A549 (cell line): Measurements from ENCODE around the gene DPEP1. TPM values are rescaled to one million over a fixed set of nuclear protein-coding genes. Genes with fewer than 3 reads are reported as not detected.
"Not testable (repeated sequence)": the region's sequence is repeated elsewhere in the genome, so short reads cannot be mapped to it uniquely, and the experiment has no call there.

Experiments
- ATAC-seq, 2 experiments: fragments of 200-7000 bp in 1 of 2; fragments of >200 bp in 1 of 2; cut with Nextera tagmentation in 1 of 2; cut with Tn5 transposase in 1 of 2; 3 replicates each; pipeline versions ENCODE4 v1.8.0 to v1.9.1; 2018 to 2020; ENCODE audit warnings: mild to moderate bottlenecking in 1 of 2, moderate library complexity in 1 of 2
- CTCF ChIA-PET: fragments of 300-600 bp; sonication (Branson Sonifier 250); formaldehyde crosslinking; extraction: SDS; loops from one replicate; lab custom pipeline; 2021; ENCODE audit warnings: antibody characterized with exemption, inconsistent platforms; lab: Yijun Ruan, JAX
- POLR2A ChIA-PET: fragments of 350-600 bp; formaldehyde crosslinking; extraction: SDS; loops from one replicate; lab custom pipeline; 2021; ENCODE audit warnings: antibody characterized with exemption, inconsistent platforms; lab: Yijun Ruan, JAX
- DNase-seq, 2 experiments: peaks; one replicate each; pipeline versions ENCODE4 v3.0.0 to v3.0.0-alpha.2; 2011 to 2016; ENCODE audit warnings: low read depth in 1 of 2, low spot score in 1 of 2
- FAIRE-seq: peaks from 2 replicates; lab custom pipeline; 2011; peaks lifted over from hg19 to GRCh38; lab: Jason Lieb, UNC
- H3K27ac ChIP-seq, 2 experiments: fragments of >200 bp; sonication (Bioruptor Twin); formaldehyde crosslinking; 3 replicates each; pipeline ENCODE4 v1.5.1; 2016 to 2017
- H3K4me1 ChIP-seq: fragments of >200 bp; sonication (Bioruptor Twin); formaldehyde crosslinking; 3 replicates; pipeline ENCODE4 v1.6.1; 2016
- H3K4me2 ChIP-seq: fragments of >200 bp; sonication (Bioruptor Twin); formaldehyde crosslinking; 3 replicates; pipeline ENCODE4 v1.6.1; 2016
- H3K4me3 ChIP-seq: fragments of >200 bp; sonication (Bioruptor Twin); formaldehyde crosslinking; 3 replicates; pipeline ENCODE4 v1.5.1; 2016
- H3K9me3 ChIP-seq: fragments of >200 bp; sonication (Bioruptor Twin); formaldehyde crosslinking; 3 replicates; pipeline ENCODE4 v1.6.1; 2016
- BHLHE40 ChIP-seq: IDR thresholded peaks from 2 replicates; pipeline ENCODE4 v1.6.1; 2012; ENCODE audit warnings: low read depth, low read length, inconsistent platforms
- CBX8 ChIP-seq: fragments of 200-600 bp; sonication (generic); IDR thresholded peaks from 2 replicates; pipeline ENCODE4 v1.6.1; 2016
- ESRRA ChIP-seq: fragments of 150-350 bp; IDR thresholded peaks from 2 replicates; pipeline ENCODE4 v1.6.1; 2014; ENCODE audit warnings: mild to moderate bottlenecking, low read length, borderline replicate concordance
- GATA3 ChIP-seq: IDR thresholded peaks from 2 replicates; pipeline ENCODE4 v1.6.1; 2012; ENCODE audit warnings: borderline replicate concordance
- HEYL ChIP-seq: fragments of 250-450 bp; sonication (Bioruptor Pico); IDR thresholded peaks from 2 replicates; pipeline ENCODE4 v1.8.0; 2021; ENCODE audit warnings: mild to moderate bottlenecking, moderate library complexity
- MAZ ChIP-seq: fragments of 150-350 bp; IDR thresholded peaks from 2 replicates; pipeline ENCODE4 v1.6.1; 2014; ENCODE audit warnings: antibody characterized with exemption, low read depth, low read length, borderline replicate concordance
- MYC ChIP-seq: IDR thresholded peaks from 2 replicates; pipeline ENCODE4 v1.6.1; 2012; ENCODE audit warnings: mild to moderate bottlenecking, inconsistent platforms, low read length, improper control_type of control experiment, borderline replicate concordance
- NFE2L2 ChIP-seq: fragments of 150-350 bp; conservative IDR thresholded peaks from 2 replicates; pipeline ENCODE4 v1.6.1; 2014; ENCODE audit warnings: low read length
- NPAS2 ChIP-seq: fragments of 250-450 bp; sonication (Bioruptor Pico); IDR thresholded peaks from 2 replicates; pipeline ENCODE4 v1.8.0; 2022; ENCODE audit warnings: mild to moderate bottlenecking, moderate library complexity, borderline replicate concordance
- NR3C1 ChIP-seq: fragments of >200 bp; sonication (Bioruptor Twin); formaldehyde crosslinking; IDR thresholded peaks from 3 replicates; pipeline ENCODE4 v1.6.1; 2017
- POLR2A ChIP-seq: IDR thresholded peaks from 2 replicates; pipeline ENCODE4 v1.6.1; 2012; ENCODE audit warnings: mild to moderate bottlenecking, low read length
- POLR2AphosphoS2 ChIP-seq: conservative IDR thresholded peaks from 2 replicates; pipeline ENCODE4 v1.6.1; 2012; ENCODE audit warnings: low read length, improper control_type of control experiment, inconsistent platforms
- RARB ChIP-seq: fragments of 250-450 bp; sonication (Bioruptor Pico); IDR thresholded peaks from 2 replicates; pipeline ENCODE4 v1.8.0; 2021; ENCODE audit warnings: mild to moderate bottlenecking, moderate library complexity
- RFX5 ChIP-seq: fragments of 450-650 bp; IDR thresholded peaks from 2 replicates; pipeline ENCODE4 v1.7.1; 2014; ENCODE audit warnings: antibody characterized with exemption, mild to moderate bottlenecking, moderate library complexity
- TFCP2L1 ChIP-seq: fragments of 250-450 bp; sonication (Bioruptor Pico); IDR thresholded peaks from 2 replicates; pipeline ENCODE4 v1.5.0; 2021; ENCODE audit warnings: mild to moderate bottlenecking
- TP53 ChIP-seq: fragments of 250-450 bp; sonication (Bioruptor Pico); IDR thresholded peaks from 2 replicates; pipeline ENCODE4 v1.5.0; 2021; ENCODE audit warnings: mild to moderate bottlenecking, moderate library complexity
- ZNF302 ChIP-seq: fragments of 250-450 bp; sonication (Bioruptor Pico); IDR thresholded peaks from 2 replicates; pipeline ENCODE4 v1.9.0; 2021; ENCODE audit warnings: inconsistent platforms, mild to moderate bottlenecking, moderate library complexity
- WGBS: methylation state at CpG from one replicate; pipeline ENCODE4 v1.1.6; 2017; ENCODE audit errors: missing lambda C conversion rate; 5-methylcytosine and 5-hydroxymethylcytosine counted together
- polyA plus RNA-seq, 4 experiments: library from polyadenylated mRNA; depleted of rRNA in 3 of 4; stranded (reverse); fragments of >200 nt; fragmentation: RNase III in 1 of 4; extraction: RNeasy Plus Mini Kit Qiagen cat#74134 plus additional on column Dnase treatment in 1 of 4; gene quantifications; 2 replicates in 3 of 4; 3 replicates in 1 of 4; pipeline ENCODE4 v1.2.3, GENCODE V29; 2011 to 2017
- TF ChIP-seq, protein P1 (sequence below): fragments of 250-450 bp; sonication (Bioruptor Pico); IDR thresholded peaks from 2 replicates; pipeline ENCODE4 v1.5.0; 2020; ENCODE audit warnings: low read depth, mild to moderate bottlenecking, moderate library complexity
- TF ChIP-seq, protein P2 (sequence below): fragments of 200-600 bp; sonication (generic); IDR thresholded peaks from 2 replicates; pipeline ENCODE4 v1.6.1; 2016; ENCODE audit warnings: antibody characterized with exemption, mild to moderate bottlenecking, moderate library complexity
- TF ChIP-seq, protein P3 (sequence below): fragments of >200 bp; sonication (Bioruptor Twin); formaldehyde crosslinking; IDR thresholded peaks from 3 replicates; pipeline ENCODE4 v1.5.1; 2016
- TF ChIP-seq, protein P4 (sequence below): fragments of >200 bp; sonication (Bioruptor Twin); formaldehyde crosslinking; IDR thresholded peaks from 2 replicates; pipeline ENCODE4 v1.6.1; 2016

Gene DPEP1
- polyA plus RNA-seq, 2 of the 4 experiments (the other 2 are of a cell fraction): 1.3 to 1.5 TPM

DNA sequence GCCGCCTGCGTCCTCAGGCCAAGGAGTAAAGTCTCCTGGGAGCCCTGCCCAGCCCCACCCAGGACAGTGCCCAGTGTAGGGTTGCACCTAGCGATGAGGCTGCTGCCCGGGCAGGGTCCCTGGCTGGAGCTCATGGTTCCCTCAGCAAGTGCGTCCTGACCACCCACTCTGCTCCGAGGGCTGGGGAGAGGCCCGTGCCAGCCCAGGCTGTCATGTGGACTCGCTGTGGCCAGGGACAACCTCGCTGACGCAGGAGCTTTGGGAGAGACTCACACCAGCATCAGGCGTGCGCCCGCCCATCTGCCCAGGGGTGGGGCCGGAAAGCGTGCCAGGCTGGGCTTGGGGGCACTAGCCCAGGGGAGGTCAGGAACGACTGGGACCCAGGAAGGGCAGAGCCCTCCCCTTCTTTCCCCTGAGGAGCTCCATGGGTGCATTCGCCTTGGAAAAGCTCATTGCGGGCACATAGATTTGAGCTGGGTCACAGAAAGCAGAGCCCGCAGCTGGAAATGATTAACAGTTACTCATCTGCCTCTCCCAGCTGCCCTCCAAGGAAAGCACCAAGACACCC, 19.7 kb downstream of the DPEP1 start (continued):
- TF ChIP-seq NR3C1: no peak
- TF ChIP-seq TP53 (CRISPR knock-in tag): no peak
- TF ChIP-seq, protein P1, sequence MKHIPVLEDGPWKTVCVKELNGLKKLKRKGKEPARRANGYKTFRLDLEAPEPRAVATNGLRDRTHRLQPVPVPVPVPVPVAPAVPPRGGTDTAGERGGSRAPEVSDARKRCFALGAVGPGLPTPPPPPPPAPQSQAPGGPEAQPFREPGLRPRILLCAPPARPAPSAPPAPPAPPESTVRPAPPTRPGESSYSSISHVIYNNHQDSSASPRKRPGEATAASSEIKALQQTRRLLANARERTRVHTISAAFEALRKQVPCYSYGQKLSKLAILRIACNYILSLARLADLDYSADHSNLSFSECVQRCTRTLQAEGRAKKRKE (CRISPR knock-in tag): 0 out of 2 replicates have a peak, but pooled peaks have one; percentile 20
- TF ChIP-seq ZNF302: no peak
- TF ChIP-seq TFCP2L1 (CRISPR knock-in tag): no peak
- TF ChIP-seq RARB: no peak
- TF ChIP-seq RFX5: no peak
- peak; percentile 52; the same call in 1 of the 2 replicates for TF ChIP-seq MYC
- TF ChIP-seq, protein P2, sequence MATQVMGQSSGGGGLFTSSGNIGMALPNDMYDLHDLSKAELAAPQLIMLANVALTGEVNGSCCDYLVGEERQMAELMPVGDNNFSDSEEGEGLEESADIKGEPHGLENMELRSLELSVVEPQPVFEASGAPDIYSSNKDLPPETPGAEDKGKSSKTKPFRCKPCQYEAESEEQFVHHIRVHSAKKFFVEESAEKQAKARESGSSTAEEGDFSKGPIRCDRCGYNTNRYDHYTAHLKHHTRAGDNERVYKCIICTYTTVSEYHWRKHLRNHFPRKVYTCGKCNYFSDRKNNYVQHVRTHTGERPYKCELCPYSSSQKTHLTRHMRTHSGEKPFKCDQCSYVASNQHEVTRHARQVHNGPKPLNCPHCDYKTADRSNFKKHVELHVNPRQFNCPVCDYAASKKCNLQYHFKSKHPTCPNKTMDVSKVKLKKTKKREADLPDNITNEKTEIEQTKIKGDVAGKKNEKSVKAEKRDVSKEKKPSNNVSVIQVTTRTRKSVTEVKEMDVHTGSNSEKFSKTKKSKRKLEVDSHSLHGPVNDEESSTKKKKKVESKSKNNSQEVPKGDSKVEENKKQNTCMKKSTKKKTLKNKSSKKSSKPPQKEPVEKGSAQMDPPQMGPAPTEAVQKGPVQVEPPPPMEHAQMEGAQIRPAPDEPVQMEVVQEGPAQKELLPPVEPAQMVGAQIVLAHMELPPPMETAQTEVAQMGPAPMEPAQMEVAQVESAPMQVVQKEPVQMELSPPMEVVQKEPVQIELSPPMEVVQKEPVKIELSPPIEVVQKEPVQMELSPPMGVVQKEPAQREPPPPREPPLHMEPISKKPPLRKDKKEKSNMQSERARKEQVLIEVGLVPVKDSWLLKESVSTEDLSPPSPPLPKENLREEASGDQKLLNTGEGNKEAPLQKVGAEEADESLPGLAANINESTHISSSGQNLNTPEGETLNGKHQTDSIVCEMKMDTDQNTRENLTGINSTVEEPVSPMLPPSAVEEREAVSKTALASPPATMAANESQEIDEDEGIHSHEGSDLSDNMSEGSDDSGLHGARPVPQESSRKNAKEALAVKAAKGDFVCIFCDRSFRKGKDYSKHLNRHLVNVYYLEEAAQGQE: no peak
- no peak for TF ChIP-seq MAZ
- TF ChIP-seq, protein P3, sequence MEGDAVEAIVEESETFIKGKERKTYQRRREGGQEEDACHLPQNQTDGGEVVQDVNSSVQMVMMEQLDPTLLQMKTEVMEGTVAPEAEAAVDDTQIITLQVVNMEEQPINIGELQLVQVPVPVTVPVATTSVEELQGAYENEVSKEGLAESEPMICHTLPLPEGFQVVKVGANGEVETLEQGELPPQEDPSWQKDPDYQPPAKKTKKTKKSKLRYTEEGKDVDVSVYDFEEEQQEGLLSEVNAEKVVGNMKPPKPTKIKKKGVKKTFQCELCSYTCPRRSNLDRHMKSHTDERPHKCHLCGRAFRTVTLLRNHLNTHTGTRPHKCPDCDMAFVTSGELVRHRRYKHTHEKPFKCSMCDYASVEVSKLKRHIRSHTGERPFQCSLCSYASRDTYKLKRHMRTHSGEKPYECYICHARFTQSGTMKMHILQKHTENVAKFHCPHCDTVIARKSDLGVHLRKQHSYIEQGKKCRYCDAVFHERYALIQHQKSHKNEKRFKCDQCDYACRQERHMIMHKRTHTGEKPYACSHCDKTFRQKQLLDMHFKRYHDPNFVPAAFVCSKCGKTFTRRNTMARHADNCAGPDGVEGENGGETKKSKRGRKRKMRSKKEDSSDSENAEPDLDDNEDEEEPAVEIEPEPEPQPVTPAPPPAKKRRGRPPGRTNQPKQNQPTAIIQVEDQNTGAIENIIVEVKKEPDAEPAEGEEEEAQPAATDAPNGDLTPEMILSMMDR: no peak
- no peak for TF ChIP-seq GATA3
- TF ChIP-seq POLR2AphosphoS2: no peak
- TF ChIP-seq POLR2A: peak; percentile 54
- TF ChIP-seq, protein P4, sequence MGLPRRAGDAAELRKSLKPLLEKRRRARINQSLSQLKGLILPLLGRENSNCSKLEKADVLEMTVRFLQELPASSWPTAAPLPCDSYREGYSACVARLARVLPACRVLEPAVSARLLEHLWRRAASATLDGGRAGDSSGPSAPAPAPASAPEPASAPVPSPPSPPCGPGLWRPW: no peak
- TF ChIP-seq CBX8: no peak
- no peak for TF ChIP-seq NFE2L2
- TF ChIP-seq ESRRA: no peak
- peak; percentile 73; the same call in 1 of the 2 replicates for TF ChIP-seq BHLHE40
- no peak for TF ChIP-seq HEYL (CRISPR knock-in tag)
- TF ChIP-seq NPAS2 (CRISPR knock-in tag): no peak

DNA sequence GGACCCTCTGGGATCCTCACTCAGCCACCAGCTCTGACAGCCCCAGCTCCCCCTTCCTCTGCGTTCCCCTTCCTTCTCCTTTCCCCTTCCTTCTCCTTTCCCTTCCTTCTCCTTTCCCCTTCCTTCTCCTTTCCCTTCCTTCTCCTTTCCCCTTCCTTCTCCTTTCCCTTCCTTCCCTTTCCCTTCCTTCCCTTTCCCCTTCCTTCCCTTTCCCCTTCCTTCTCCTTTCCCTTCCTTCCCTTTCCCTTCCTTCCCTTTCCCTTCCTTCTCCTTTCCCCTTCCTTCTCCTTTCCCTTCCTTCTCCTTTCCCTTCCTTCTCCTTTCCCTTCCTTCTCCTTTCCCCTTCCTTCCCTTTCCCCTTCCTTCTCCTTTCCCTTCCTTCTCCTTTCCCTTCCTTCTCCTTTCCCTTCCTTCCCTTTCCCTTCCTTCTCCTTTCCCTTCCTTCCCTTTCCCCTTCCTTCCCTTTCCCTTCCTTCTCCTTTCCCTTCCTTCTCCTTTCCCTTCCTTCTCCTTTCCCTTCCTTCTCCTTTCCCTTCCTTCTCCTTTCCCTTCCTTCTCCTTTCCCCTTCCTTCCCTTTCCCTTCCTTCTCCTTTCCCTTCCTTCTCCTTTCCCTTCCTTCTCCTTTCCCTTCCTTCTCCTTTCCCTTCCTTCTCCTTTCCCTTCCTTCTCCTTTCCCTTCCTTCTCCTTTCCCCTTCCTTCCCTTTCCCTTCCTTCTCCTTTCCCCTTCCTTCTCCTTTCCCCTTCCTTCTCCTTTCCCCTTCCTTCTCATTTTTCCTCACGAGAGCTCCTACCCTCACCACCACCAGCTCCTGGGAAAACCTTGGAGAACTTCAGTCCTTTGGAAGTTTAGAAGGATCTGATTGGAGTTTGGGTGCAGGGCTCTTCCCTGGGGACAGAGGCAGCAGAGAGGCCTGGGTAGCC, 21.3 kb downstream of the DPEP1 start:
- H3K4me3 ChIP-seq, H3K9me3 ChIP-seq, DNase-seq, H3K4me2 ChIP-seq, POLR2A ChIA-PET, ATAC-seq, FAIRE-seq: not testable (repeated sequence)
- peak overlapping the region in 1 of 2 experiments; percentile 88; a peak in 3 of 6 replicates for H3K27ac ChIP-seq
- CTCF ChIA-PET: interaction anchor here (0.6 to 11.1 kb wide), 5 partner anchors 9 to 61 kb away, joined by 3 to 143 read pairs (median 3); partner anchors contain the start of gene DPEP1
- 49% methylated on average over 2 of the region's 2 CpGs for WGBS
- peaks cover 27% of the 10 kb centered on the region for H3K4me1 ChIP-seq
